ENCODE data around the gene DHDH. TPM values are rescaled to one million over a fixed set of nuclear protein-coding genes. Genes with fewer than 3 reads are reported as not detected.
"Not testable (repeated sequence)": the region's sequence is repeated elsewhere in the genome, so short reads cannot be mapped to it uniquely, and the experiment has no call there.

Gene DHDH
- total RNA-seq, 1 donor from 2014 or later = not detected

DNA sequence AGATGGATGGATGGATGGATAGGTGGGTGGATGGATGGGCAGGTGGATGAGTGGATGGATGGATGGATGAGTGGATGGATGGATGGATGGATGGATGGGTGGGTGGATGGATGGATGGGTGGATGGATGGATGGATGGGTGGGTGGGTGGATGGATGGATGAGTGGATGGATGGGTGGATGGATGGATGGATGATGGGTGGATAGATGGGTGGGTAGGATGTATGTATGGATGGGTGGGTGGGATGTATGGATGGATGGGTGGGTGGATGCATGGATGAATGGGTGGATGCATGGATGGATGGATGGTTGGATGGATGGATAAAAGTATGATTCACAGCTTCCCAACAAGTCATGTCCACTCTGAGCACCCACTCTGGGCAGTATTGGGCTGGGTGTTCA lies 29.7 kb upstream of the DHDH start:
- Mint-ChIP-seq H3K4me1 (ENCODE audit: low read depth) (peaks cover 27% of the 10 kb centered on the region), H3K36me3 (ENCODE audit: low read depth) (peaks cover 42% of the 10 kb centered on the region)
- H3K4me3 Mint-ChIP-seq; H3K27me3 Mint-ChIP-seq (ENCODE audit: insufficient read depth); H3K27ac Mint-ChIP-seq; H3K9me3 Mint-ChIP-seq; DNase-seq (ENCODE audit: low spot score): not testable (repeated sequence)
- intact Hi-C loops (cut with micrococcal nuclease) = loop anchor here (5.0 kb wide), 1 partner anchor 224 kb away; no protein-coding TSS in a partner anchor

DNA sequence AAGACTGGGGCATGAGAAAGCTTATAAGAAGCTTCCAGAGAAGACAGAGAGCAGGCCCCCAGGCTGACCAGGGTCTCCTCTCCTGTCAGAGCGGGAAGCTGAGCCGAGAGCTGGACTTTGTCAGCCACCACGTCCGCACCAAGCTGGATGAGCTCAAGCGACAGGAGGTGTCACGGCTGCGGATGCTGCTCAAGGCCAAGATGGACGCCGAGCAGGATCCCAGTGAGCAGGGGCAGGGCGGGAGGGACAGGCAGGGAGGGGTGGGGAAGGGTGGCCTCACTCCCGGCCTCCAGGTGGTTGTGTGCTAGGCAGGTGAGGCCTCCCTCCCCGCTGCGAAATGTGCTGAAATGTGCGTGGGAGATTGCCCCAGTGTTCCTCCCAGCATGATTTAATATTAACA lies 27.8 kb upstream of the DHDH start:
- Mint-ChIP-seq H3K27me3 (ENCODE audit: insufficient read depth) (no peaks in the 10 kb centered on the region), H3K4me1 (ENCODE audit: low read depth) (peaks cover 18% of the 10 kb centered on the region), H3K4me3 (no peak overlapping the region), H3K36me3 (ENCODE audit: low read depth) (peaks cover 38% of the 10 kb centered on the region), H3K27ac (no peak overlapping the region), H3K9me3 (no peaks in the 10 kb centered on the region)
- DNase-seq (ENCODE audit: low spot score) = no peak
- intact Hi-C loops (cut with micrococcal nuclease) = no loop called here

DNA sequence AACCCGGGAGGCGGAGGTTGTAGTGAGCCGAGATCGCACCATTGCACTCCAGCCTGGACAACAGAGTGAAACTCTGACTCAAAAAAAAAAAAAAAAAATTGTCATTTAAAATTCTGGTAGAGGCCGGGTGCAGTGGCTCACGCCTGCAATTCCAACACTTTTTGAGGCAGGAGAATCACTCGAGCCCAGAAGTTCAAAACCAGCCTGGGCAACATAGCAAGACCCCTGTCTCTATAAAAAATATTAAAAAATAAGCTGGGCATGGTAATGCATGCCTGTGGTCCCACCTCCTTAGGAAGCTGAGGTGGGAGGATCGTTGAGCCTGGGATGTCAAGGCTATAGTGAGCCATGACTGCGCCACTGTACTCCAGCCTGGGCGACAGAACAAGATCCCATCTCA lies 27.2 kb upstream of the DHDH start:
- intact Hi-C loops (cut with micrococcal nuclease) = no loop called here
- Mint-ChIP-seq H3K27me3 (ENCODE audit: insufficient read depth) (no peaks in the 10 kb centered on the region), H3K4me1 (ENCODE audit: low read depth) (peaks cover 12% of the 10 kb centered on the region), H3K27ac (no peak overlapping the region), H3K4me3 (no peak overlapping the region), H3K9me3 (no peaks in the 10 kb centered on the region), H3K36me3 (ENCODE audit: low read depth) (peaks cover 40% of the 10 kb centered on the region)
- DNase-seq (ENCODE audit: low spot score) = no peak

DNA sequence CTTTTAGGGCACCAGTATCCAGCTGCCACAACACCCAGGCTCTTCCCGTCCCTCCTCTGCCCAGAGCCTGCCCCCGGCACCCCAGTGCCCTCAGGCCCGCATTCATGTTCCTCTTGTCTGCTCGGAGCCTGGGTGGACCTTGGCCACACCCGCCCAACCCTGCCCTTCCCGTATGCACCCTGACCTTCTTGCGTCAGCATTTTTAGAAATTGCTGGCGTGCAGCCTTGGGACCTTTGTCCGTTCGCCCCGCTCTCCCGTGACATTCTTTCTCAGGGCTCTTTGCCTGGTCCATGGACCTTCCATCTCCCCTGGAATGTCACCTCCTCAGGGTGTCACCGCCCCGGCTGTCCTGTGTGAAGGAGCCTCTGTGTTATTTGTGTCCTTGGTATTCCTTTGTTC lies 25.8 kb upstream of the DHDH start:
- Mint-ChIP-seq H3K4me3 (no peak overlapping the region), H3K36me3 (ENCODE audit: low read depth) (peaks cover 43% of the 10 kb centered on the region), H3K27ac (no peak overlapping the region), H3K9me3 (no peaks in the 10 kb centered on the region), H3K27me3 (ENCODE audit: insufficient read depth) (no peaks in the 10 kb centered on the region), H3K4me1 (ENCODE audit: low read depth) (peaks cover 1% of the 10 kb centered on the region)
- intact Hi-C loops (cut with micrococcal nuclease) = no loop called here
- no peak for DNase-seq (ENCODE audit: low spot score)

DNA sequence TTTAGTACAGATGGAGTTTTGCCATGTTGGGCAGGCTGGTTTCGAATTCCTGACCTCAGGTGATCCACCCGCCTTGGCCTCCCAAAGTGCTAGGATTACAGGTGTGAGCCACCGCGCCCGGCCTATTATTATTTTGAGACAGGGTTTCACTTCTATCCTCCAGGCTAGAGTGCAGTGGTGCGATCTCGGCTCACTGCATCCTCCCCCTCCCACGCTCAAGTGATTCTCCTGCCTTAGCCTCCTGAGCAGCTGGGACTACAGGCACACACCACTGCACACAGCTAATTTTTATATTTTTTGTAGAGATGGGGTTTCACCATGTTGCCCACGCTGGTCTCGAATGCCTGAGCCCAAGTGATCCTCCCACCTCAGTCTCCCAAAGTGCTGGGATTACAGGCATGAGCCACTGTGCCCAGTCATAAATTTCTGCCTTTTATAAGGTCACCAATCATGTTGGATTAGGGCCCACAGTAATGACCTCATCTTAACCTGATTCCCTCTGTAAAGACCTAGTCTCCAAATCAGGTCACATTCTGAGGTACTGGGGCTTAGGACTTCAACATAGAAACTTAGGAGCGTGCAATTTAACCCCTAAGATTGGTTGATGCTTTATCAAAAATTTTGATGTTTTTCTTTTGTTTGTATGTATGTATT lies 23.9 kb upstream of the DHDH start:
- H3K4me1 Mint-ChIP-seq (ENCODE audit: low read depth); intact Hi-C loops (cut with micrococcal nuclease); H3K9me3 Mint-ChIP-seq; H3K4me3 Mint-ChIP-seq; H3K27me3 Mint-ChIP-seq (ENCODE audit: insufficient read depth); H3K27ac Mint-ChIP-seq; DNase-seq (ENCODE audit: low spot score): not testable (repeated sequence)
- peaks cover 46% of the 10 kb centered on the region for H3K36me3 Mint-ChIP-seq (ENCODE audit: low read depth)

DNA sequence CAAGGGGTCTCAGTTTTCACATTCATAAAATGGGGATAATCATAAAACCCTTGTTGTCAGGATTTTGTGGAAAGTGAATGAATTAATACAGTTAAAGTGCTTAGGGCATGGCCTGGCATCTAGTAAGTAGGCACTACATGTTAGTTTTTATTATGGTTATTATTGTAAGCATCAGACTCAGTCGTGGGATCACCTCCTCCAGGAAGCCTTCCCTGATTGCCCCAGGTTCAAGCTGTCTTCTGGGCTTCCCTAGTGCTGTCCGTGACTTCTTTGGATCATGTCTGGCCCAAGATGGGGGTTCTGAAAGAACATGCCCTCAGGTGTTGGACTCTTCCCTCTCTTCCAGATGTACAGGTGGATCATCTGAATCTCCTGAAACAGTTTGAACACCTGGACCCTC lies 22.7 kb upstream of the DHDH start:
- Mint-ChIP-seq H3K4me1 (ENCODE audit: low read depth) (no peaks in the 10 kb centered on the region), H3K36me3 (ENCODE audit: low read depth) (peaks cover 39% of the 10 kb centered on the region), H3K4me3 (no peak overlapping the region), H3K9me3 (no peaks in the 10 kb centered on the region), H3K27ac (no peak overlapping the region), H3K27me3 (ENCODE audit: insufficient read depth) (no peaks in the 10 kb centered on the region)
- intact Hi-C loops (cut with micrococcal nuclease) = no loop called here
- no peak for DNase-seq (ENCODE audit: low spot score)

DNA sequence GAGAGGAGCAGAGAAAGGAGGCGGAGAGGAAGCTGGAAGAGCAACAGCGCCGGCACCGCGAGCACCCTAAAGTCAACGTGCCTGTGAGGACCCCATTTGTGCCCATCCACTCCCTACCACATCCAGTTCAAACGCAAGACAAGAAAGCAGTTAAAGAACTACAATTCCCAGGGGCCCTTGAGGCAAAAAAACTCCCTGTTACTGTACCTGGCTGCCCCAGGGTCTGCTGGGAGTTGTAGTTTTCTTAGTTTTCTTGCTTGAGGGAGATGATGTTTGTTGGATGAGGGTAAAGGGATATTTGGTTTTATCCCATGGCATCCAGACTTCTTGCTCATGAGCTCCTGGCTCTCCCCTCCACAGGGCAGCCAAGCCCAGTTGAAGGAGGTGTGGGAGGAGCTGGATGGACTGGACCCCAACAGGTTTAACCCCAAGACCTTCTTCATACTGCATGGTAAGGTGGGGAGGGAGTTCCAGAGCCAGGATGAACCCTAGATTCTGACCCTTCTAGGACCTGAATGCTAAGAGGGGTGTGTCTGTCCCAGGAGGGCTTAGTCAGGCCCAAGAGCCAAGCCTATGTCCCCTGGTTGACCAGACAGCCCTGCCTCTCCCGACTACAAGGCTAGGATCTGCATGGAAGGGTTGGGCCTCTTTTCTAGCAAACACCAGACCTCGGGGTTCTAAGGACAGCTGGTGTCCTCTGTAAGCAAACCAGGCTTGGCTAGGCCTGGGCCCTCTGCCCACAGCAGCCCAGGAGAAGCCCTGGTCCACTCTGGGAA lies 20.2 kb upstream of the DHDH start:
- Mint-ChIP-seq H3K4me3 (no peak overlapping the region), H3K9me3 (no peaks in the 10 kb centered on the region), H3K27ac (no peak overlapping the region), H3K36me3 (ENCODE audit: low read depth) (peaks cover 35% of the 10 kb centered on the region), H3K4me1 (ENCODE audit: low read depth) (no peaks in the 10 kb centered on the region), H3K27me3 (ENCODE audit: insufficient read depth) (no peaks in the 10 kb centered on the region)
- DNase-seq (ENCODE audit: low spot score) = no peak
- intact Hi-C loops (cut with micrococcal nuclease) = loop anchor here (1.0 kb wide), 1 partner anchor 13 kb away; the partner anchor contains the start of gene NUCB1

DNA sequence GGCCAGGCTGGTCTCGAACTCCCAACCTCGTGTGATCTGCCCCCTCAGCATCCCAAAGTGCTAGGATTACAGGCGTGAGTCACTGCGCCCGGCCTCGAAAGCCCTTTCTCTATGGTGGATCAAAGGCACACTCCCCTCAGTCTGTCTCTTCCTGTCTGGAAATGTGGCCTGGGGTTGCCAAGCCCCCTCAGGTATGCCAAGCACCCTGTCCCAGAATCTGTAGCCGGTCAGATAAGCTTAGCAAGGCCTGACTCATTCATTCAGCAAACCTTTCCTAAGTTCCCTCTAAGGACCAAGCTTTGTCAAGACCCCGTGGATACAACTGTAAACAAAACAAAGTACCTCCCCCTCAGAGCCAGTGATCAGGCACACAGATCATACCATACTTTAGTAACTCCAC lies 19.3 kb upstream of the DHDH start:
- no peaks in the 10 kb centered on the region for H3K9me3 Mint-ChIP-seq
- H3K27me3 Mint-ChIP-seq (ENCODE audit: insufficient read depth) = no peaks in the 10 kb centered on the region
- H3K27ac Mint-ChIP-seq = no peak overlapping the region
- no peaks in the 10 kb centered on the region for H3K4me1 Mint-ChIP-seq (ENCODE audit: low read depth)
- peaks cover 38% of the 10 kb centered on the region for H3K36me3 Mint-ChIP-seq (ENCODE audit: low read depth)
- DNase-seq (ENCODE audit: low spot score) = no peak
- intact Hi-C loops (cut with micrococcal nuclease) = no loop called here
- H3K4me3 Mint-ChIP-seq = no peak overlapping the region

DNA sequence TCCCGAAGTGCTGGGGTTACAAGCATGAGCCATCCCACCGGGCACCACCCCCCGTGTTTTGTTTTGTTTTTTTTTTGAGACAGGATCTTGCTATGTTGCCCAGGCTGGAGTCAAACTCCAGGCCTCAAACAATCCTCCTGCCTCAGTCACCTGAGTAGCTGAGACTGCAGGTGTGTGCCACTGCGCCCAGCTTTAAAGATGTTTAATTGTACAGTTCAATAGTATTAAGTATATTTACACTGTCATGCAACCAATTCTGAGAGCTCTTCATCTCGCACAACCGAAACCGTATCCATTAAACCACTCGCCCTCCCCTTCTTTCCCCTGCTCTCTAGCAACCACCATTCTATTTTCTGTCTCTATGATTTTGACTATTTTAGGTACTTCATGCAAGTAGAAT lies 17.7 kb upstream of the DHDH start:
- H3K27me3 Mint-ChIP-seq (ENCODE audit: insufficient read depth) = no peaks in the 10 kb centered on the region
- H3K9me3 Mint-ChIP-seq = no peaks in the 10 kb centered on the region
- intact Hi-C loops (cut with micrococcal nuclease) = no loop called here
- H3K4me3 Mint-ChIP-seq = no peak overlapping the region
- no peak overlapping the region for H3K27ac Mint-ChIP-seq
- H3K4me1 Mint-ChIP-seq (ENCODE audit: low read depth) = no peaks in the 10 kb centered on the region
- DNase-seq (ENCODE audit: low spot score) = no peak
- H3K36me3 Mint-ChIP-seq (ENCODE audit: low read depth) = peaks cover 38% of the 10 kb centered on the region

DNA sequence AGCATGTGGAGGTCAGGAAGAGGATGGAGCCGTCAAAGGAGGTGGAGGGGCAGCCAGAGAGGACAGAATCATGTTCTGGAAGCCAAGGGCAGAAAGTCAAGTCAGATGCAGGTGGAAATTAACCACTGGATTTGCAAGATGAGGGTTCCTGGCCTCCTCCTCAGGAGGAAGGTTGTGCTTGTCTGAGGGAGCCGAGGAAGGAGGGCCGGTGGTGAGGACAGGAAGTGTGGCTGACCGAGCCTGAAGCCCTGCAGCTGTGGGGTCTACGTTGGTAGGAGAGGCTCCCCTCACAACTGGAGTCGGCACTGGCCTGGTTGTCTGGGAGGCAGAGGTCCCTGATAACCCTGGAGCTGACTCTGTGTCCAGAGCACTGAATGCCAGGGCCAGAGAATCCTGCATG lies 15.4 kb upstream of the DHDH start:
- Mint-ChIP-seq H3K27ac (no peak overlapping the region), H3K9me3 (no peaks in the 10 kb centered on the region), H3K36me3 (ENCODE audit: low read depth) (peaks cover 25% of the 10 kb centered on the region), H3K4me1 (ENCODE audit: low read depth) (no peaks in the 10 kb centered on the region), H3K27me3 (ENCODE audit: insufficient read depth) (no peaks in the 10 kb centered on the region), H3K4me3 (no peak overlapping the region)
- intact Hi-C loops (cut with micrococcal nuclease) = no loop called here
- no peak for DNase-seq (ENCODE audit: low spot score)

DNA sequence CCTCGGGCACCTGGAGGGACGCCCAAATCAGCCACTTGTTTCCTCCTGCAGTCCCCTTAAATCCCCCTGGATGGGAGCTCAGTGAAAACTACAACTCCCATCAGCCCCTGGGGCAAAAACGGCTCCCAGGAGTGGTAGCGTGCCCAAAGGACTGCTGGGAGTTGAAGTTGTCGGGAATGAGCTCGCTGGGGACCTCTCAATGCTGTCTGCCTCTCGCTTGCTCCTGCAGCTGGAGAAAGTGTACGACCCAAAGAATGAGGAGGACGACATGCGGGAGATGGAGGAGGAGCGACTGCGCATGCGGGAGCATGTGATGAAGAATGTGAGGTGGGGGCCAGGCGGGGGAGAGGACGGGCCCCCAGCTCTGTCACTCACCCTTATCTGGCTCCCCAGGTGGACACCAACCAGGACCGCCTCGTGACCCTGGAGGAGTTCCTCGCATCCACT lies 14.7 kb upstream of the DHDH start:
- Mint-ChIP-seq H3K4me1 (ENCODE audit: low read depth) (no peaks in the 10 kb centered on the region), H3K9me3 (no peaks in the 10 kb centered on the region), H3K27me3 (ENCODE audit: insufficient read depth) (no peaks in the 10 kb centered on the region), H3K36me3 (ENCODE audit: low read depth) (peaks cover 24% of the 10 kb centered on the region), H3K4me3 (no peak overlapping the region), H3K27ac (no peak overlapping the region)
- intact Hi-C loops (cut with micrococcal nuclease) = no loop called here
- no peak for DNase-seq (ENCODE audit: low spot score)

DNA sequence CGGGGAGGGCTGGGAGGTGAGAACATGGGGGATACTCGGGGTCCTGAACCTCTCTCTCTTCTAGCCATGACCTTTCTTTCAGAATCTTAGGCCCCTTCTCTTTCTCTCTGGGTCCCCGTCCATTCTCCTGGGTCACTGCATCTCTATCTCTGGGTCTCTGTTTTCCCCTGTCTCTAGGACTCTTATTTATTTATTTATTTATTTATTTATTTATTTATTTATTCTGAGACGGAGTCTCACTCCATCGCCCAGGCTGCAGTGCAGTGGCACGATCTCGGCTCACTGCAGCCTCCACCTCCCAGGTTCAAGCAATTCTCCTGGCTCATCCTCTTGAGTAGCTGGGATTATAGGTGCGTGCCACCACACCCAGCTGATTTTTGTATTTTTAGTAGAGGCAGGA lies 14.2 kb upstream of the DHDH start:
- intact Hi-C loops (cut with micrococcal nuclease); DNase-seq (ENCODE audit: low spot score); H3K4me3 Mint-ChIP-seq; H3K27me3 Mint-ChIP-seq (ENCODE audit: insufficient read depth); H3K9me3 Mint-ChIP-seq; H3K4me1 Mint-ChIP-seq (ENCODE audit: low read depth); H3K27ac Mint-ChIP-seq: not testable (repeated sequence)
- peaks cover 25% of the 10 kb centered on the region for H3K36me3 Mint-ChIP-seq (ENCODE audit: low read depth)

DNA sequence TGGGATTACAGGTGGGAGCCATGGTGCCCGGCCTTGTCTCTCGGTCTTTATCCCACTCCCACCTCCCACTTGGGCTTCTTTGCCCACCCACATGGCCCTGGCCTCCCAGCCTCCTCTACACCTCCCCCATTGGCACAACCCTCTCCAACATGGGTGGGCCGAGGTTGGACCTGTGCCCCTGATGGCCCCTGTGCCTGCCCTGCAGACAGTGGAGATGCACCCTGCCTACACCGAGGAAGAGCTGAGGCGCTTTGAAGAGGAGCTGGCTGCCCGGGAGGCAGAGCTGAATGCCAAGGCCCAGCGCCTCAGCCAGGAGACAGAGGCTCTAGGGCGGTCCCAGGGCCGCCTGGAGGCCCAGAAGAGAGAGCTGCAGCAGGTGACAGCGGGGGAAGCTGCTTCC lies 12.6 kb upstream of the DHDH start:
- no peaks in the 10 kb centered on the region for H3K27me3 Mint-ChIP-seq (ENCODE audit: insufficient read depth)

More for the DNA sequence above, 12.6 kb upstream of the DHDH start:
- no peaks in the 10 kb centered on the region for H3K4me1 Mint-ChIP-seq (ENCODE audit: low read depth)
- peaks cover 19% of the 10 kb centered on the region for H3K36me3 Mint-ChIP-seq (ENCODE audit: low read depth)
- no peak overlapping the region for H3K27ac Mint-ChIP-seq
- no peaks in the 10 kb centered on the region for H3K9me3 Mint-ChIP-seq
- intact Hi-C loops (cut with micrococcal nuclease) = no loop called here
- H3K4me3 Mint-ChIP-seq = no peak overlapping the region
- DNase-seq (ENCODE audit: low spot score) = no peak
